BJ (cell line): ENCODE data around the gene AFF3. TPM values are rescaled to one million over a fixed set of nuclear protein-coding genes. Genes with fewer than 3 reads are reported as not detected.

Source experiments
- CTCF ChIA-PET: fragments of 350-600 bp; formaldehyde crosslinking; extraction: SDS; loops from one replicate; lab custom pipeline; 2021; ENCODE audit warnings: antibody characterized with exemption, inconsistent platforms; lab: Yijun Ruan, JAX
- POLR2A ChIA-PET: fragments of 300-600 bp; sonication (Branson Sonifier 250); formaldehyde crosslinking; extraction: SDS; loops from one replicate; lab custom pipeline; 2021; ENCODE audit warnings: antibody characterized with exemption; lab: Charles Lee
- DNase-seq: peaks from one replicate; pipeline ENCODE4 v3.0.0-alpha.2; 2011; ENCODE audit warnings: low read depth
- H3K27me3 ChIP-seq: 2 replicates; pipeline ENCODE4 v1.6.0; 2011; ENCODE audit warnings: low read length; ENCODE audit not compliant: control insufficient read depth, insufficient read depth
- H3K36me3 ChIP-seq: 2 replicates; pipeline ENCODE4 v1.5.1; 2011; ENCODE audit warnings: low read length; ENCODE audit not compliant: control insufficient read depth, insufficient read depth
- H3K4me3 ChIP-seq: 2 replicates; pipeline ENCODE4 v1.5.1; 2011; ENCODE audit warnings: low read depth, mild to moderate bottlenecking, control low read depth, low read length
- polyA plus RNA-seq: library from polyadenylated mRNA; depleted of rRNA; stranded (reverse); fragments of >200 nt; gene quantifications from 2 replicates; pipeline ENCODE4 v1.2.3, GENCODE V29; 2011
- TF ChIP-seq, protein P1 (sequence below): IDR thresholded peaks from 2 replicates; pipeline ENCODE4 v1.5.1; 2011; ENCODE audit warnings: low read depth, mild to moderate bottlenecking, control low read depth, inconsistent platforms, low read length, moderate library complexity; ENCODE audit not compliant: insufficient read depth

Gene AFF3
- polyA plus RNA-seq, 1 experiment: 11.5 TPM

DNA sequence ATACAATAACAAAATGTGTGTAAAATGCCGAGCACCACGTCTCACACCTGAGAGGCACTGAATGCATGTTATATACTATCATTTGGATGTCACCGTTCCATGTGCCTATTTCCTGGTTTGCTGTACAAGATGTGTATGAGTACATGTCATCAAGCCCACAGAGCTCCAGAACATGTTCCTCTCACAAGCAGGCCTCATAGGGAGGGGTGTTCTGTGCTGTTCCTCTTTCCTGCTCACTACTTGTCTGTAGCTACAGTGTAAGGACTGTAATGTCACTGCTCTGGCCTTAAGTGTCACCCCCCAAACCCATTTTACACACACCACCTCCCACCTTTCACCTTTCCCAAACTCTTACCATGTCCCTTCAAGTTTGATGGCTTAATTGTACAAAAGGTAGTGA lies 1.8 kb downstream of the AFF3 start:
- DNase-seq: no peak
- Histone ChIP-seq H3K36me3 (no peaks in the 10 kb centered on the region), H3K27me3 (peaks cover 4% of the 10 kb centered on the region), H3K4me3 (no peak overlapping the region)
- TF ChIP-seq, protein P1, sequence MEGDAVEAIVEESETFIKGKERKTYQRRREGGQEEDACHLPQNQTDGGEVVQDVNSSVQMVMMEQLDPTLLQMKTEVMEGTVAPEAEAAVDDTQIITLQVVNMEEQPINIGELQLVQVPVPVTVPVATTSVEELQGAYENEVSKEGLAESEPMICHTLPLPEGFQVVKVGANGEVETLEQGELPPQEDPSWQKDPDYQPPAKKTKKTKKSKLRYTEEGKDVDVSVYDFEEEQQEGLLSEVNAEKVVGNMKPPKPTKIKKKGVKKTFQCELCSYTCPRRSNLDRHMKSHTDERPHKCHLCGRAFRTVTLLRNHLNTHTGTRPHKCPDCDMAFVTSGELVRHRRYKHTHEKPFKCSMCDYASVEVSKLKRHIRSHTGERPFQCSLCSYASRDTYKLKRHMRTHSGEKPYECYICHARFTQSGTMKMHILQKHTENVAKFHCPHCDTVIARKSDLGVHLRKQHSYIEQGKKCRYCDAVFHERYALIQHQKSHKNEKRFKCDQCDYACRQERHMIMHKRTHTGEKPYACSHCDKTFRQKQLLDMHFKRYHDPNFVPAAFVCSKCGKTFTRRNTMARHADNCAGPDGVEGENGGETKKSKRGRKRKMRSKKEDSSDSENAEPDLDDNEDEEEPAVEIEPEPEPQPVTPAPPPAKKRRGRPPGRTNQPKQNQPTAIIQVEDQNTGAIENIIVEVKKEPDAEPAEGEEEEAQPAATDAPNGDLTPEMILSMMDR: no peak
- POLR2A ChIA-PET: no interaction called here
- CTCF ChIA-PET: interaction anchor here (0.9 to 1.0 kb wide), 2 partner anchors 10 to 62 kb away, joined by 3 read pairs; no protein-coding TSS in a partner anchor

DNA sequence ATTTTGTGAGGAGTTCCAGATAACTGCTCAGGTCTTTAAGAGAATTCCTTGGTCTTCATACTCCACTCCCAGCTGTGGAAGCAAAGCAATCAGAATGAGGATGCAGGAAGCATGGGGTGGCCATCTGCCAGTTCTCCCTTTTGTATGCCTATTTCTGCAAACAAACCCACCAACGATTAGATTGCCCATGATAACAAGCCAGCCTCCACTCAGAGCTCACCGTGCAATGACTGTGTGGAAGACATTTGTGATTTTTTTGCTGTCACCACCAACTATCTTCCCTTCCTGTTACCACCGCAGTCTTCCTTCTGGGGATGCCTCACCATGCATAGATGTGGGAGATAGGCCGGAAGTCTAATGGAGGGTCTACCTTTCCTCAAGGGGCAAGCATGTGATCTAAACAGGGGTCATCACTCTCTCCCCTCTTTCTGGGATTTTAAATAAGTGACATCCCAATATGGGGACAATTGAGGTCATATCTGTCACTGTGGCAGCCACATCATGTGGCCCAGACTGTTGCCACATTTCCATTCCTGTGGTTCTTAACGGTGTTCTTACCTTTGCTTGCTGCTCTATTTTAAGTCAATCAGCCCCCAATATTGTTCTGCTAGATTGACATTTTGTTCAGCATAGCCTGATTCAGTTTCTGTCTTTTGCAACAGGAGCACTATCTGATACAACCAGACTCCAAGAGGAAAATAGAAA lies 4.4 kb downstream of the AFF3 start:
- H3K27me3 ChIP-seq: peaks cover 4% of the 10 kb centered on the region
- H3K36me3 ChIP-seq: no peaks in the 10 kb centered on the region
- DNase-seq: no peak
- H3K4me3 ChIP-seq: no peak overlapping the region
- TF ChIP-seq, protein P1: no peak
- ChIA-PET POLR2A (no interaction called here), CTCF (no interaction called here)

DNA sequence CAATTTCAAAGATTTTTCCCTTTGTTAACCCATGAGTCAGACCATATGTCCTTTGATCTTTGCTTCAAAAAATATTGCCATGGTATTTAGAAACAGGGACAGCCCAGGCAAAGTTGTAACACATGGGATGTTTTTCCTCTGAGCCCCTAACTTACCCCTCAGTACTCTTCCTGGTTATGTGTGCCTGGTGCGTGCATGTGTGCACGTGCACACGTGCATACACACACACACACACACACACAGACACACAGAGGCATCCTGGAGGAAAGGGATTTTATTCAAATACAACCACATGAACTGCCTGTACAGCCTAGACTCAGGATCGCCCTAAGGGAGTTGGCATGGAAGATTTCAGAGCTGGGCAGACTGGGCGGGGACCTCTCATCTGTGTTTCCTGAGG lies 5.1 kb downstream of the AFF3 start:
- H3K4me3 ChIP-seq: no peak overlapping the region
- DNase-seq: no peak
- peaks cover 4% of the 10 kb centered on the region for H3K27me3 ChIP-seq
- ChIA-PET POLR2A (no interaction called here), CTCF (no interaction called here)
- H3K36me3 ChIP-seq: no peaks in the 10 kb centered on the region
- TF ChIP-seq, protein P1: no peak

DNA sequence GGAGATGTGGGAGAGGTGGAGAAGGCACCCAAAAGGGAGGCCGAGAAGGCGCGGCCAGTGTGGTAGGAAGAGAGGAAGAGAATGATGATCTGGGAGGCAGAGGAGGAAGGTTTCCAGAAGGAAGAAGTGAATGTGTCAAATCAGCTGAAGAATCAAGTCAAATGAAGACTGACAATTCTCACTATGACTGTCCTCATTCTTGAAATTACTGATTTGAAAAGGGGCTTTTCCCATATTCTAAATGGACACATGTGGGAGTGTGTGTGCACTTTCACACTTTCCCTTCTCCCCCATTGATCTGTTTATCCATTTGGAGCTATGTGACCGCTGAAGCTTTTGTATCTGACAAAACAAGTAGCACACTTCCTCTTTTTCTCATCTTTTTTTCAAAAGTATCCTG lies 6.1 kb downstream of the AFF3 start:
- ChIA-PET CTCF (interaction anchor here (0.6 kb wide), 1 partner anchor 16 kb away, joined by 3 read pairs; no protein-coding TSS in a partner anchor), POLR2A (no interaction called here)
- TF ChIP-seq, protein P1: no peak
- no peak overlapping the region for H3K4me3 ChIP-seq
- no peaks in the 10 kb centered on the region for H3K36me3 ChIP-seq
- DNase-seq: no peak
- H3K27me3 ChIP-seq: peaks cover 4% of the 10 kb centered on the region

DNA sequence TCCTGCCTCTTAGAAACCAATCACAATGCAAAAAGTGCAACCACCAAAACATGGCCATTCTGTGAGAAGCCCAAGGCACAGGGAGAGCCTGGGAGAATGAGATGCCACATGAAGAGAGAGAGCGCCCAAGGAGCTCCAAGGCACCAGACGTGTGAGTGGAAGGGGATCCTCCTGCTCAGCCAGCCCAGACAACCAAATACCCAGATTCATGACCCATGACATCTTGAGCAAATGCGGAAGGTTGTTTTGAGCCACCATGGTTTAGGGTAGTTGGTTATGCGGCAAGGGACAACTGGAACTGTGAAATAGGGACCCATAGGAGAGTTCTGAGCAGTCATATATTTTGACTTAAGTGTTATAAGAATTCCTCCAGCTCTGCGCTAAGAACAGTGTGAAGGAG lies 7.0 kb downstream of the AFF3 start:
- DNase-seq: no peak
- CTCF ChIA-PET: interaction anchor here (0.6 kb wide), 1 partner anchor 119 kb away, joined by 3 read pairs; no protein-coding TSS in a partner anchor
- H3K27me3 ChIP-seq: peaks cover 4% of the 10 kb centered on the region
- no peak overlapping the region for H3K4me3 ChIP-seq
- TF ChIP-seq, protein P1: no peak
- H3K36me3 ChIP-seq: no peaks in the 10 kb centered on the region
- POLR2A ChIA-PET: no interaction called here
